ENCODE measurements around the gene SDCBP2. TPM values are rescaled to one million over a fixed set of nuclear protein-coding genes. Genes with fewer than 3 reads are reported as not detected.
A peak's percentile ranks its signal among the peaks of the same experiment; 100 is the strongest.

SDCBP2 gene
- total and polyA plus RNA-seq, 11 donors: 0.65 to 4.2 (median 2.1) TPM

DNA sequence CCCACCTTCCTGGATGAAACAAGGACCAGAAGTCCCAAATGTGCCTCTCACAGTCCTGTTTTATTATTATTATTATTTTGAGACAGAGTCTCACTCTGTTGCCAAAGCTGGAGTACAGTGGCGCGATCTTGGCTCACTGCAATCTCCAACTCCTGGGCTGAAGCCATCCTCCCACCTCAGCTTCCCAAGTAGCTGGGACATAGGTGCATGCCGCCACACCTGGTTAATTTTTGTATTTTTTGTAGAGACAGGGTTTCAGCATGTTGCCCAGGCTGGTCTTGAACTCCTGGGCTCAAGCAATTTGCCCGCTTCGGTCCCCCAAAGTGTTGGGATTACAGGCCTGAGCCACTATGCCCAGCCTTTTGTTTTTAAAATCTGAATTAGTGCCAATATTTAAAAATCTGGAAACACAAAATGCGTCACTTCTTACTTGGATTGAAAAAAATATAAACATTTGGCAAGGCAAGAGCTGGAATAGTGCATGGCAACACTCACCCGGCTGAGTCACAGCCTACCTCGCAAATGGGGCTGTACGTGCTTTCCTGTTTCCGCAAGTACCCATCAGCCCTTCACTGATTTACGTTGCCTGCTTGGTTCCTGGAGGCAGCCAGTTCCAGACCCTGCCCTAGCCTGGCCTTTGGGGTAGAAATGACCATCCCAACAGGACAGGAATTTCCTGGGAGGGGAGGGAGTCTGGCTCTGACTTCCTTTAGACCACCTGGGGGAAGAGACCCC lies 6.3 kb downstream of the SDCBP2 start:
- H3K4me3 ChIP-seq: no peak overlapping the region
- intact Hi-C loops (cut with DNase I): loop anchor here in 2 of 10 donors (2.0 to 5.0 kb wide), 2 partner anchors 70 to 72 kb away; partner anchors contain the start of gene FKBP1A (in 1 of the 2)
- WGBS, 4 donors: 53 to 65% (median 56%) methylated on average over 11 of the region's 11 CpGs
- H3K27me3 ChIP-seq: no peaks in the 10 kb centered on the region
- no peaks in the 10 kb centered on the region for H3K9me3 ChIP-seq
- peak overlapping the region; percentile 78 to 100 (median 99) for H3K27ac ChIP-seq
- H3K4me1 ChIP-seq: peaks cover 12 to 63% (median 48%) of the 10 kb centered on the region in 12 donors
- peak in 2 of 4 donors; percentile 36 to 56 for ATAC-seq
- TF ChIP-seq, protein P1, sequence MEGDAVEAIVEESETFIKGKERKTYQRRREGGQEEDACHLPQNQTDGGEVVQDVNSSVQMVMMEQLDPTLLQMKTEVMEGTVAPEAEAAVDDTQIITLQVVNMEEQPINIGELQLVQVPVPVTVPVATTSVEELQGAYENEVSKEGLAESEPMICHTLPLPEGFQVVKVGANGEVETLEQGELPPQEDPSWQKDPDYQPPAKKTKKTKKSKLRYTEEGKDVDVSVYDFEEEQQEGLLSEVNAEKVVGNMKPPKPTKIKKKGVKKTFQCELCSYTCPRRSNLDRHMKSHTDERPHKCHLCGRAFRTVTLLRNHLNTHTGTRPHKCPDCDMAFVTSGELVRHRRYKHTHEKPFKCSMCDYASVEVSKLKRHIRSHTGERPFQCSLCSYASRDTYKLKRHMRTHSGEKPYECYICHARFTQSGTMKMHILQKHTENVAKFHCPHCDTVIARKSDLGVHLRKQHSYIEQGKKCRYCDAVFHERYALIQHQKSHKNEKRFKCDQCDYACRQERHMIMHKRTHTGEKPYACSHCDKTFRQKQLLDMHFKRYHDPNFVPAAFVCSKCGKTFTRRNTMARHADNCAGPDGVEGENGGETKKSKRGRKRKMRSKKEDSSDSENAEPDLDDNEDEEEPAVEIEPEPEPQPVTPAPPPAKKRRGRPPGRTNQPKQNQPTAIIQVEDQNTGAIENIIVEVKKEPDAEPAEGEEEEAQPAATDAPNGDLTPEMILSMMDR (IDR thresholded peaks at IDR 0.05): no peak
- TF ChIP-seq POLR2A (IDR thresholded peaks at IDR 0.05): peak in 1 of 2 donors; percentile 27
- H3K36me3 ChIP-seq: no peaks in the 10 kb centered on the region
- DNase-seq: peak in 3 of 5 donors; percentile 62 to 71 (median 68)

DNA sequence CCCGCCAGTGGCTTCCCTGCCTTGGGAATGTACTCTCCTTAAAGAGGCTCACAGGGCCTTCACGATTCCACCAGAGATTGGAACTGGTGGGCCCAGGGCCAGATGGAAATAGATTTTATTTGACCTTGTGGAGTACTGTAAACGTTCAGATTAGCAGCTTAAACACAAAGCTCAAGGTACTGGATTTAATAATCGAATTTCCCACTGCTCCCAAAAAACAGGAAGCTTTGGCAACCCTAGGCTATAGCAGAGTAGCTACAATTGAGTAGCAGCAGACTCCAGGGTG lies 7.3 kb downstream of the SDCBP2 start:
- Histone ChIP-seq H3K4me1 (peaks cover 5 to 52% (median 37%) of the 10 kb centered on the region in 12 donors), H3K27ac (peak overlapping the region; percentile 78 to 100 (median 99))
- no peak for ATAC-seq

DNA sequence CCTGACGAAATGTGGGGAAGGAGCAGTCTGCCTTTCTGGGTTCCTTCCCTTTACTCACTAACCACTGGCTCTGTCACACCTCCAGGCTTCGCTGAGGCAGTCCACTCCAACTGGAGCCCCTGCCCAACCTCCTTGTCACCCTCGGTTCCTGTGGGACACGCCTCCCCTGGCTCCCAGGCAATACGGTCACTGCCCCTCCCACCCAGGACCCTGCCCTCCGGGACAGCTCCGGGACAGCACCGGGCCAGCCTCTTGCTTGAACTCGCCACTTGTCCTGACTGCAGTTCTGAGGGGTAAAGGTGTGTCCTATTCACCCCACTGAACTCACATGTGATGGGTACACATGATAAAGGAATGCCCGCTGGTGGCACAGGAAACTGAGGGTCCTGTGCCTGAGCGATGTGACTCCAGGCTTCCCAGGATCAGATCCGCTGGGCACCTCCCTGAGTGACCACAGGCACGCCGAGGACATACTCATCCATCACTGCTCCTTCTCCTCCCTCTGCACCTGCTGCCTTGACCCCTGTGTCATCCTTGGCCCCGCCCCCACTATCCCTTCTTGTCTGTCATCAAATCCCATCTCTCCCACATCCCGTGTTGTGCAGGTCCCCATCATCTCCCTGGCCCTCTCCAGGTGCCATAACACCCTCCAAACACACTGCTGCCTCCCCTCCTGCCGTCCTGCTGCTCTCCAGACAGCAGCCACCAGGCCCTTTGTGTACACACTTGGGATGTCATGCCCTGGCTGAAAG lies 7.9 kb downstream of the SDCBP2 start:
- no peaks in the 10 kb centered on the region for H3K9me3 ChIP-seq
- no peak for DNase-seq
- ATAC-seq: no peak
- peak overlapping the region in 11 of 12 donors; percentile 78 to 100 (median 99) for H3K27ac ChIP-seq
- H3K4me3 ChIP-seq: no peak overlapping the region
- 71 to 76% (median 74%) methylated on average over 14 to 17 of the region's 17 CpGs for WGBS, 4 donors
- intact Hi-C loops (cut with DNase I): loop anchor here in 1 of 10 donors (5.0 kb wide), 1 partner anchor 71 kb away; the partner anchor contains the start of gene FKBP1A
- no peaks in the 10 kb centered on the region for H3K36me3 ChIP-seq
- peaks cover under 1 to 47% (median 32%) of the 10 kb centered on the region in 12 donors for H3K4me1 ChIP-seq
- TF ChIP-seq, protein P1 (IDR thresholded peaks at IDR 0.05): no peak
- no peaks in the 10 kb centered on the region for H3K27me3 ChIP-seq

More for the DNA sequence above, 7.3 kb downstream of the SDCBP2 start:
- 43 to 63% (median 47%) methylated on average over 4 of the region's 4 CpGs for WGBS, 4 donors
- intact Hi-C loops (cut with DNase I): loop anchor here in 1 of 10 donors (5.0 kb wide), 1 partner anchor 71 kb away; the partner anchor contains the start of gene FKBP1A
- TF ChIP-seq POLR2A (IDR thresholded peaks at IDR 0.05): no peak
- TF ChIP-seq, protein P1 (IDR thresholded peaks at IDR 0.05): no peak
- Histone ChIP-seq H3K9me3 (no peaks in the 10 kb centered on the region), H3K4me3 (no peak overlapping the region), H3K27me3 (no peaks in the 10 kb centered on the region), H3K36me3 (no peaks in the 10 kb centered on the region)
- DNase-seq: no peak

DNA sequence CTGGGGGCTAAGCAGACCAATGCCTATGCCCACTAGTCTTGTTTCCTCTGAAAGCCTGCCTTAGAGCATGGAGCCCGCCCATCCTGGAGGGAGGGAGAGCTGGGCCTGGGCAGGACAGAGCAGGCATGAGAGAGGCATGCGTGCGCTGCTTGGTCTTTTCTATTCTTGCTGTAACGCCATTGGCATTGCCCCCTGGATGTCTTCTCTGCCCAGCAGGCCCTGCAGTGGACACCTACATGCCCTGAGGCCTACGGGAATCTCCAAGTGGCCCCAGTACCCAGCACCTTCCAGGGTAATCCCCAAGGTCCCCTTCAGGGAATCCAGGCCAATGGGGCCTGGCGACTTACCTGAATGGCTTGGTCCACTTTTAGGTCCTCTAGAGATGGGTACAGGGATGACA lies 8.9 kb downstream of the SDCBP2 start:
- no peaks in the 10 kb centered on the region for H3K9me3 ChIP-seq
- TF ChIP-seq POLR2A (IDR thresholded peaks at IDR 0.05): no peak
- TF ChIP-seq, protein P1 (IDR thresholded peaks at IDR 0.05): no peak
- no peak for ATAC-seq
- peak overlapping the region in 1 of 12 donors; percentile 99 for H3K27ac ChIP-seq
- intact Hi-C loops (cut with DNase I): loop anchor here in 1 of 10 donors (5.0 kb wide), 1 partner anchor 72 kb away; the partner anchor contains the start of gene FKBP1A
- H3K4me3 ChIP-seq: no peak overlapping the region
- H3K4me1 ChIP-seq: peaks cover 0 to 44% (median 28%) of the 10 kb centered on the region in 12 donors
- 90 to 96% (median 94%) methylated on average over 6 of the region's 6 CpGs for WGBS, 4 donors
- no peak for DNase-seq
- no peaks in the 10 kb centered on the region for H3K27me3 ChIP-seq
- H3K36me3 ChIP-seq: no peaks in the 10 kb centered on the region

Data from heart left ventricle (tissue), 16 donors.